HepG2 (cell line): ENCODE data around the gene TSEN54. TPM values are rescaled to one million over a fixed set of nuclear protein-coding genes. Genes with fewer than 3 reads are reported as not detected.

Experiments
- CCDC6 ChIP-seq: sonication (generic); formaldehyde crosslinking; IDR thresholded peaks from 2 replicates; pipeline ENCODE4 v1.8.1; 2022; ENCODE audit warnings: mild to moderate bottlenecking, missing genetic modification reagents, moderate library complexity
- CEBPZ ChIP-seq: IDR thresholded peaks from 2 replicates; pipeline ENCODE4 v1.6.1; 2012; ENCODE audit warnings: low read length, improper control_type of control experiment
- HOXD1 ChIP-seq: sonication (generic); formaldehyde crosslinking; IDR thresholded peaks from 2 replicates; pipeline ENCODE4 v1.5.0; 2020; ENCODE audit warnings: missing genetic modification reagents
- KLF16 ChIP-seq, 2 experiments: sonication (generic) in 1 of 2; formaldehyde crosslinking in 1 of 2; IDR thresholded peaks; 2 replicates each; pipeline versions ENCODE4 v1.6.1 to v1.8.0; 2016 to 2023; ENCODE audit warnings: missing genetic modification reagents in 2 of 2, missing compliant biosample characterization in 1 of 2
- MAX ChIP-seq: IDR thresholded peaks from 2 replicates; pipeline ENCODE4 v1.6.1; 2012; ENCODE audit warnings: inconsistent platforms
- PITX1 ChIP-seq: sonication (generic); formaldehyde crosslinking; IDR thresholded peaks from 2 replicates; pipeline ENCODE4 v1.5.1; 2020; ENCODE audit warnings: mild to moderate bottlenecking, missing genetic modification reagents
- SOX13 ChIP-seq, 3 experiments: fragments of 450-650 bp in 1 of 3; sonication (generic) in 1 of 3; formaldehyde crosslinking in 1 of 3; IDR thresholded peaks in 2 of 3; conservative IDR thresholded peaks in 1 of 3; 2 replicates each; pipeline versions ENCODE4 v1.5.0 to v1.6.1; 2016 to 2020; ENCODE audit warnings: antibody characterized with exemption in 1 of 3, mild to moderate bottlenecking in 1 of 3, missing compliant biosample characterization in 1 of 3, missing genetic modification reagents in 1 of 3, moderate library complexity in 1 of 3
- ZFX ChIP-seq: sonication (generic); formaldehyde crosslinking; IDR thresholded peaks from 2 replicates; pipeline ENCODE4 v1.4.0; 2020; ENCODE audit warnings: mild to moderate bottlenecking, low read depth, missing genetic modification reagents, moderate library complexity
- ZNF253 ChIP-seq: sonication (generic); formaldehyde crosslinking; IDR thresholded peaks from 2 replicates; pipeline ENCODE4 v1.8.0; 2022; ENCODE audit warnings: mild to moderate bottlenecking, missing genetic modification reagents, borderline replicate concordance
- ZNF292 ChIP-seq: sonication (generic); formaldehyde crosslinking; IDR thresholded peaks from 2 replicates; pipeline ENCODE4 v1.8.1; 2022; ENCODE audit warnings: mild to moderate bottlenecking, low read depth, missing genetic modification reagents, borderline replicate concordance
- ZNF703 ChIP-seq: sonication (generic); formaldehyde crosslinking; IDR thresholded peaks from 2 replicates; pipeline ENCODE4 v1.5.1; 2020; ENCODE audit warnings: missing genetic modification reagents, mild to moderate bottlenecking, moderate library complexity, borderline replicate concordance
- ZNF746 ChIP-seq: sonication (generic); formaldehyde crosslinking; IDR thresholded peaks from 2 replicates; pipeline ENCODE4 v1.8.0; 2022; ENCODE audit warnings: mild to moderate bottlenecking, missing genetic modification reagents
- ZNF879 ChIP-seq: sonication (generic); formaldehyde crosslinking; IDR thresholded peaks from 2 replicates; pipeline ENCODE4 v1.8.1; 2023; ENCODE audit warnings: missing genetic modification reagents
- ZSCAN22 ChIP-seq: sonication (generic); formaldehyde crosslinking; IDR thresholded peaks from 2 replicates; pipeline ENCODE4 v1.4.0; 2020; ENCODE audit warnings: mild to moderate bottlenecking, missing genetic modification reagents
- polyA plus RNA-seq, 8 experiments: library from polyadenylated mRNA; depleted of rRNA in 3 of 8; stranded (reverse) in 7 of 8; unstranded in 1 of 8; fragments of >200 nt; fragmentation: Illumina TruSeq in 4 of 8; extraction: Trizol in 4 of 8; gene quantifications; 2 replicates each; pipeline versions ENCODE4 v1.2.1 to v1.2.3, GENCODE V29; 2011 to 2016; ENCODE audit warnings: low read depth in 4 of 8, missing spikeins in 1 of 8, mixed read lengths in 1 of 8; ENCODE audit not compliant: insufficient read depth in 1 of 8
- total RNA-seq, 5 experiments: library from RNA; depleted of rRNA; stranded (reverse); fragments of >200 nt; fragmentation: Illumina TruSeq; extraction: Trizol; gene quantifications; 2 replicates each; pipeline ENCODE4 v1.2.3, GENCODE V29; 2016; ENCODE audit warnings: low read depth in 1 of 5
- TF ChIP-seq, protein P1 (sequence below): sonication (generic); formaldehyde crosslinking; IDR thresholded peaks from 2 replicates; pipeline ENCODE4 v1.5.0; 2020; ENCODE audit warnings: mild to moderate bottlenecking, missing genetic modification reagents
- TF ChIP-seq, protein P2 (sequence below): sonication (generic); formaldehyde crosslinking; IDR thresholded peaks from 2 replicates; pipeline ENCODE4 v1.5.1; 2020; ENCODE audit warnings: missing genetic modification reagents, mild to moderate bottlenecking, borderline replicate concordance
- TF ChIP-seq, protein P3 (sequence below): sonication (generic); formaldehyde crosslinking; IDR thresholded peaks from 2 replicates; pipeline ENCODE4 v1.8.1; 2023; ENCODE audit warnings: mild to moderate bottlenecking, missing genetic modification reagents

Gene TSEN54
- total and polyA plus RNA-seq, 2 of the 13 experiments (the other 11 are each of a cell fraction or from before 2014, with no cell fraction given): 62.9 to 63.3 TPM

GRCh38 chr17:75525806-75526554 lies 9.7 kb downstream of the TSEN54 start (continued):
- peak; percentile 51; the same call in 1 of the 2 replicates for TF ChIP-seq ZNF292 (CRISPR knock-in tag)
- TF ChIP-seq, protein P1, sequence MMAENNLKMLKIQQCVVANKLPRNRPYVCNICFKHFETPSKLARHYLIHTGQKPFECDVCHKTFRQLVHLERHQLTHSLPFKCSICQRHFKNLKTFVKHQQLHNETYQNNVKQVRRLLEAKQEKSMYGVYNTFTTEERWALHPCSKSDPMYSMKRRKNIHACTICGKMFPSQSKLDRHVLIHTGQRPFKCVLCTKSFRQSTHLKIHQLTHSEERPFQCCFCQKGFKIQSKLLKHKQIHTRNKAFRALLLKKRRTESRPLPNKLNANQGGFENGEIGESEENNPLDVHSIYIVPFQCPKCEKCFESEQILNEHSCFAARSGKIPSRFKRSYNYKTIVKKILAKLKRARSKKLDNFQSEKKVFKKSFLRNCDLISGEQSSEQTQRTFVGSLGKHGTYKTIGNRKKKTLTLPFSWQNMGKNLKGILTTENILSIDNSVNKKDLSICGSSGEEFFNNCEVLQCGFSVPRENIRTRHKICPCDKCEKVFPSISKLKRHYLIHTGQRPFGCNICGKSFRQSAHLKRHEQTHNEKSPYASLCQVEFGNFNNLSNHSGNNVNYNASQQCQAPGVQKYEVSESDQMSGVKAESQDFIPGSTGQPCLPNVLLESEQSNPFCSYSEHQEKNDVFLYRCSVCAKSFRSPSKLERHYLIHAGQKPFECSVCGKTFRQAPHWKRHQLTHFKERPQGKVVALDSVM: peak; percentile 60; the same call in 1 of the 2 replicates
- no peak for TF ChIP-seq HOXD1 (CRISPR knock-in tag)
- TF ChIP-seq SOX13 (IDR thresholded peaks at IDR 0.05): no peak
- no peak for TF ChIP-seq SOX13 (CRISPR knock-in tag; conservative IDR thresholded peaks at IDR 0.05 in 1 of 2, IDR thresholded peaks at IDR 0.05 in 1 of 2)
- TF ChIP-seq, protein P2, sequence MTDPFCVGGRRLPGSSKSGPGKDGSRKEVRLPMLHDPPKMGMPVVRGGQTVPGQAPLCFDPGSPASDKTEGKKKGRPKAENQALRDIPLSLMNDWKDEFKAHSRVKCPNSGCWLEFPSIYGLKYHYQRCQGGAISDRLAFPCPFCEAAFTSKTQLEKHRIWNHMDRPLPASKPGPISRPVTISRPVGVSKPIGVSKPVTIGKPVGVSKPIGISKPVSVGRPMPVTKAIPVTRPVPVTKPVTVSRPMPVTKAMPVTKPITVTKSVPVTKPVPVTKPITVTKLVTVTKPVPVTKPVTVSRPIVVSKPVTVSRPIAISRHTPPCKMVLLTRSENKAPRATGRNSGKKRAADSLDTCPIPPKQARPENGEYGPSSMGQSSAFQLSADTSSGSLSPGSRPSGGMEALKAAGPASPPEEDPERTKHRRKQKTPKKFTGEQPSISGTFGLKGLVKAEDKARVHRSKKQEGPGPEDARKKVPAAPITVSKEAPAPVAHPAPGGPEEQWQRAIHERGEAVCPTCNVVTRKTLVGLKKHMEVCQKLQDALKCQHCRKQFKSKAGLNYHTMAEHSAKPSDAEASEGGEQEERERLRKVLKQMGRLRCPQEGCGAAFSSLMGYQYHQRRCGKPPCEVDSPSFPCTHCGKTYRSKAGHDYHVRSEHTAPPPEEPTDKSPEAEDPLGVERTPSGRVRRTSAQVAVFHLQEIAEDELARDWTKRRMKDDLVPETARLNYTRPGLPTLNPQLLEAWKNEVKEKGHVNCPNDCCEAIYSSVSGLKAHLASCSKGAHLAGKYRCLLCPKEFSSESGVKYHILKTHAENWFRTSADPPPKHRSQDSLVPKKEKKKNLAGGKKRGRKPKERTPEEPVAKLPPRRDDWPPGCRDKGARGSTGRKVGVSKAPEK: no peak
- peak; percentile 90 for TF ChIP-seq MAX
- peak; percentile 86 for TF ChIP-seq PITX1 (CRISPR knock-in tag)
- TF ChIP-seq CEBPZ: no peak
- peak; percentile 48; the same call in 1 of the 2 replicates for TF ChIP-seq ZNF746 (CRISPR knock-in tag)
- TF ChIP-seq ZNF253 (CRISPR knock-in tag): peak; percentile 27; the same call in 1 of the 2 replicates
- TF ChIP-seq ZFX (CRISPR knock-in tag): peak; percentile 62
- no peak for TF ChIP-seq ZSCAN22 (CRISPR knock-in tag)
- TF ChIP-seq ZNF879 (CRISPR knock-in tag): no peak
- TF ChIP-seq ZNF703 (CRISPR knock-in tag): no peak; the same call in 1 of the 2 replicates
- no peak; the same call in 1 of the 2 replicates for TF ChIP-seq CCDC6 (CRISPR knock-in tag)
- TF ChIP-seq, protein P3, sequence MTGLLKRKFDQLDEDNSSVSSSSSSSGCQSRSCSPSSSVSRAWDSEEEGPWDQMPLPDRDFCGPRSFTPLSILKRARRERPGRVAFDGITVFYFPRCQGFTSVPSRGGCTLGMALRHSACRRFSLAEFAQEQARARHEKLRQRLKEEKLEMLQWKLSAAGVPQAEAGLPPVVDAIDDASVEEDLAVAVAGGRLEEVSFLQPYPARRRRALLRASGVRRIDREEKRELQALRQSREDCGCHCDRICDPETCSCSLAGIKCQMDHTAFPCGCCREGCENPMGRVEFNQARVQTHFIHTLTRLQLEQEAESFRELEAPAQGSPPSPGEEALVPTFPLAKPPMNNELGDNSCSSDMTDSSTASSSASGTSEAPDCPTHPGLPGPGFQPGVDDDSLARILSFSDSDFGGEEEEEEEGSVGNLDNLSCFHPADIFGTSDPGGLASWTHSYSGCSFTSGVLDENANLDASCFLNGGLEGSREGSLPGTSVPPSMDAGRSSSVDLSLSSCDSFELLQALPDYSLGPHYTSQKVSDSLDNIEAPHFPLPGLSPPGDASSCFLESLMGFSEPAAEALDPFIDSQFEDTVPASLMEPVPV: peak; percentile 55; the same call in 1 of the 2 replicates
- 0 out of 4 replicates have a peak, but pooled peaks of 1 of the 2 experiments have one; percentile 28 for TF ChIP-seq KLF16 (CRISPR knock-in tag; IDR thresholded peaks at IDR 0.05)
